B cell (primary cell): ENCODE results near the gene MAGI2. TPM values are rescaled to one million over a fixed set of nuclear protein-coding genes. Genes with fewer than 3 reads are reported as not detected.

Experiments
- ATAC-seq: fragments of 200-7000 bp; cut with Tn5 transposase; one replicate; pipeline ENCODE4 v1.10.0; 2021; ENCODE audit warnings: low read depth, mild to moderate bottlenecking, moderate number of reproducible peaks, moderate library complexity
- CTCF ChIA-PET: fragments of 350-600 bp; sonication (Branson Sonifier 250); formaldehyde crosslinking; loops from one replicate; lab custom pipeline; 2021; ENCODE audit warnings: antibody characterized with exemption, inconsistent platforms; lab: Charles Lee
- POLR2A ChIA-PET: fragments of 350-600 bp; sonication (Branson Sonifier 250); formaldehyde crosslinking; loops from one replicate; lab custom pipeline; 2021; ENCODE audit warnings: antibody characterized with exemption; lab: Charles Lee
- DNase-seq: peaks from one replicate; pipeline ENCODE4 v3.0.0; 2013
- H2AFZ ChIP-seq: 2 replicates; pipeline ENCODE4 v1.6.1; 2012; ENCODE audit warnings: mild to moderate bottlenecking, low read depth, low read length; ENCODE audit not compliant: insufficient read depth, poor library complexity, severe bottlenecking
- H3K27ac ChIP-seq, 2 donors: 1 replicate in 1 of 2; 2 replicates in 1 of 2; pipeline ENCODE4 v1.5.1; 2012 to 2013; ENCODE audit warnings: low read length in 2 of 2, mild to moderate bottlenecking in 2 of 2, moderate library complexity in 1 of 2
- H3K27me3 ChIP-seq, 4 experiments: fragments of 200-600 bp in 1 of 4; sonication (generic) in 1 of 4; replicated peaks in 1 of 4; 1 replicate in 2 of 4; 2 replicates in 2 of 4; pipeline versions ENCODE4 v1.6.1 to v1.7.0; 2013 to 2016; ENCODE audit warnings: low read length in 3 of 4, mild to moderate bottlenecking in 2 of 4, mixed read lengths in 1 of 4, moderate library complexity in 1 of 4; ENCODE audit not compliant: insufficient read depth in 4 of 4, control insufficient read depth in 3 of 4; ENCODE audit errors: control extremely low read depth in 1 of 4
- H3K36me3 ChIP-seq, 2 experiments: replicated peaks in 1 of 2; 1 replicate in 1 of 2; 2 replicates in 1 of 2; pipeline versions ENCODE4 v1.6.1 to v1.7.1; 2013; ENCODE audit warnings: low read length in 1 of 2; ENCODE audit not compliant: insufficient read depth in 2 of 2, control insufficient read depth in 1 of 2; ENCODE audit errors: control extremely low read depth in 1 of 2, extremely low read depth in 1 of 2
- H3K4me1 ChIP-seq, 2 donors: fragments of 200-600 bp in 1 of 2; sonication (generic) in 1 of 2; 1 replicate in 1 of 2; 2 replicates in 1 of 2; pipeline versions ENCODE4 v1.5.1 to v1.6.1; 2013 to 2017; ENCODE audit warnings: low read length in 2 of 2; ENCODE audit not compliant: control insufficient read depth in 2 of 2, insufficient read depth in 2 of 2
- H3K4me2 ChIP-seq: replicated peaks from 2 replicates; pipeline ENCODE3; 2012; ENCODE audit warnings: mild to moderate bottlenecking, low read depth, low read length; ENCODE audit not compliant: poor library complexity, severe bottlenecking
- H3K4me3 ChIP-seq, 5 experiments: fragments of 200-600 bp in 1 of 5; sonication (generic) in 1 of 5; 1 replicate in 3 of 5; 2 replicates in 2 of 5; pipeline versions ENCODE4 v1.5.1 to v1.7.0; 2011 to 2016; ENCODE audit warnings: low read length in 4 of 5, mild to moderate bottlenecking in 4 of 5, low read depth in 2 of 5, control low read depth in 1 of 5, moderate library complexity in 1 of 5; ENCODE audit not compliant: insufficient read depth in 1 of 5; ENCODE audit errors: control extremely low read depth in 1 of 5, extremely low read depth in 1 of 5
- H3K79me2 ChIP-seq: fragments of 200-600 bp; sonication (generic); one replicate; pipeline ENCODE4 v1.6.0; 2016; ENCODE audit warnings: low read length; ENCODE audit not compliant: control insufficient read depth, insufficient read depth
- H3K9ac ChIP-seq: fragments of 200-600 bp; sonication (generic); 2 replicates; pipeline ENCODE4 v1.6.1; 2017; ENCODE audit warnings: mild to moderate bottlenecking, low read length, moderate library complexity
- H3K9me3 ChIP-seq, 3 donors: one replicate each; pipeline versions ENCODE4 v1.6.1 to v1.7.1; 2013; ENCODE audit warnings: low read length in 2 of 3; ENCODE audit not compliant: control insufficient read depth in 2 of 3, insufficient read depth in 1 of 3; ENCODE audit errors: control extremely low read depth in 1 of 3
- H4K20me1 ChIP-seq: 2 replicates; pipeline ENCODE4 v1.6.0; 2012; ENCODE audit warnings: mild to moderate bottlenecking, low read length; ENCODE audit not compliant: insufficient read depth, control insufficient read depth, poor library complexity, severe bottlenecking
- H3K27ac Mint-ChIP-seq: one replicate; pipeline ENCODE4 v1.8.0; 2021; ENCODE audit warnings: mixed read lengths
- H3K27me3 Mint-ChIP-seq: one replicate; pipeline ENCODE4 v1.8.0; 2021; ENCODE audit warnings: mixed read lengths
- H3K4me1 Mint-ChIP-seq: one replicate; pipeline ENCODE4 v1.8.0; 2021; ENCODE audit warnings: mixed read lengths
- H3K4me3 Mint-ChIP-seq: one replicate; pipeline ENCODE4 v1.8.0; 2021; ENCODE audit warnings: mixed read lengths
- H3K9me3 Mint-ChIP-seq: one replicate; pipeline ENCODE4 v1.8.0; 2022; ENCODE audit warnings: mixed read lengths; ENCODE audit not compliant: insufficient read depth
- CTCF ChIP-seq: fragments of 200-600 bp; IDR thresholded peaks from one replicate; pipeline ENCODE4 v1.8.0; 2022; ENCODE audit warnings: antibody characterized with exemption, mild to moderate bottlenecking
- EZH2 ChIP-seq: IDR thresholded peaks from 2 replicates; pipeline ENCODE4 v1.6.1; 2012; ENCODE audit warnings: borderline replicate concordance, low read depth, mild to moderate bottlenecking, moderate library complexity, low read length; ENCODE audit not compliant: insufficient read depth, poor library complexity, severe bottlenecking
- WGBS: methylation state at CpG from one replicate; pipeline ENCODE4 v1.1.5; 2013; ENCODE audit warnings: missing lambda C conversion rate; ENCODE audit not compliant: insufficient coverage; 5-methylcytosine and 5-hydroxymethylcytosine counted together
- intact Hi-C: fragments of 100-400 bp; cut with micrococcal nuclease; formaldehyde crosslinking; loops from one replicate; pipeline ENCODE4 v1.10.0; 2022
- polyA plus RNA-seq: library from polyadenylated mRNA; depleted of rRNA; stranded (reverse); fragments of >200 nt; gene quantifications from 2 replicates; pipeline ENCODE4 v1.2.3, GENCODE V29; 2012
- total RNA-seq, 2 donors: library from RNA; stranded (reverse); fragments of 120-200 nt in 1 of 2; gene quantifications; 1 replicate in 1 of 2; 2 replicates in 1 of 2; pipeline versions ENCODE4 v1.2.3 to v1.2.4, GENCODE V29; 2013 to 2022

The MAGI2 gene
- total and polyA plus RNA-seq, 2 donors (not counting 1 experiment from before 2014, with no cell fraction given): 0.16 to 0.64 TPM

- H3K9ac ChIP-seq: no peak overlapping the region
- POLR2A ChIA-PET: no interaction called here
- no peaks in the 10 kb centered on the region for H3K27me3 ChIP-seq
- no peak overlapping the region for H3K4me3 ChIP-seq
- TF ChIP-seq CTCF (no peak), EZH2 (no peak)
- H3K27ac ChIP-seq: no peak overlapping the region
- no peak overlapping the region for H3K27ac Mint-ChIP-seq
- no peak overlapping the region for H2AFZ ChIP-seq
- H3K4me3 Mint-ChIP-seq: no peak overlapping the region
- no peaks in the 10 kb centered on the region for H3K4me1 Mint-ChIP-seq
- H3K36me3 ChIP-seq: no peaks in the 10 kb centered on the region
- H3K27me3 Mint-ChIP-seq: peaks cover 3% of the 10 kb centered on the region
- CTCF ChIA-PET: no interaction called here
- DNase-seq: no peak
- no peaks in the 10 kb centered on the region for H3K9me3 Mint-ChIP-seq
- no peak for ATAC-seq
- H4K20me1 ChIP-seq: no peaks in the 10 kb centered on the region
- H3K79me2 ChIP-seq: no peaks in the 10 kb centered on the region
- WGBS: no CpG with 5 or more reads among the region's 1 CpG
- H3K4me2 ChIP-seq: no peak overlapping the region
- H3K4me1 ChIP-seq: no peaks in the 10 kb centered on the region
- peaks cover 0 to 8% (median 0%) of the 10 kb centered on the region in 3 donors for H3K9me3 ChIP-seq
- intact Hi-C loops: no loop called here
These were observed 156.7 kb downstream of the MAGI2 start for GRCh38 chr7:79296553-79297320.

GRCh38 chr7:79293655-79294142 is 159.8 kb downstream of the MAGI2 start:
- no peak overlapping the region for H3K4me2 ChIP-seq
- ATAC-seq (no peak), DNase-seq (no peak)
- H3K4me3 ChIP-seq: no peak overlapping the region
- no peak overlapping the region for H3K9ac ChIP-seq
- H3K79me2 ChIP-seq: no peaks in the 10 kb centered on the region
- no peaks in the 10 kb centered on the region for H3K36me3 ChIP-seq
- no peaks in the 10 kb centered on the region for H4K20me1 ChIP-seq
- H3K27ac ChIP-seq: no peak overlapping the region
- H3K9me3 ChIP-seq: no peaks in the 10 kb centered on the region
- no peaks in the 10 kb centered on the region for H3K4me1 ChIP-seq
- H2AFZ ChIP-seq: no peak overlapping the region
- Mint-ChIP-seq H3K4me3 (no peak overlapping the region), H3K9me3 (no peaks in the 10 kb centered on the region), H3K27me3 (peaks cover 3% of the 10 kb centered on the region), H3K27ac (no peak overlapping the region), H3K4me1 (no peaks in the 10 kb centered on the region)
- POLR2A ChIA-PET: no interaction called here
- 93% methylated on average over 7 of the region's 7 CpGs for WGBS
- intact Hi-C loops: no loop called here
- CTCF ChIA-PET: no interaction called here
- H3K27me3 ChIP-seq: no peaks in the 10 kb centered on the region
- TF ChIP-seq EZH2 (no peak), CTCF (no peak)
